Fibroblast of the conjunctiva (primary cell): ENCODE measurements around the gene ATL2.
"Not testable (repeated sequence)": the region's sequence is repeated elsewhere in the genome, so short reads cannot be mapped to it uniquely, and the experiment has no call there.

Experiments
- DNase-seq: peaks from one replicate; pipeline ENCODE4 v3.0.0-alpha.2; 2010; ENCODE audit warnings: low read depth

The ATL2 gene

GRCh38 chr2:38274286-38275276 is 102.5 kb downstream of the ATL2 start:
- peak; percentile 88 for DNase-seq

GRCh38 chr2:38271697-38272096 is 105.4 kb downstream of the ATL2 start:
- no peak for DNase-seq

DNA sequence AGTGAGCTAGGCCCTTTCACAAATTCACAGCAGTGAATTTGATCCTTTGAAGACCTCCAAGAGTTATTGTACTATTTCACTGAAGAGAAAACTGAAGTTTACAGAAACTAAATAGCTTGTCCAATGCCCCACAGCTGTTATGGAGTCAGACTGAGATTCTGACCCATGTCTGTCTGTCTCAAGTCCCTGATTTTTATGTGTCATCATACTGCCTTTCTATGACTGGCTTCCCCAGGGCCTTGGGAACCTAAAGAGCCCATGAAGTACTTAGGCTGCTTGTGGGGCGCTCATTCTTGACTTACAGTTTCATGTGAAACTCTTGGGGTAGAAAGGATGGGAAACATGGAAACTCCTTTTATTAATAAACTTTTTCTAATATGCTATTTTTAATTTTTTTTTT is 107.7 kb downstream of the ATL2 start:
- DNase-seq, result no peak

DNA sequence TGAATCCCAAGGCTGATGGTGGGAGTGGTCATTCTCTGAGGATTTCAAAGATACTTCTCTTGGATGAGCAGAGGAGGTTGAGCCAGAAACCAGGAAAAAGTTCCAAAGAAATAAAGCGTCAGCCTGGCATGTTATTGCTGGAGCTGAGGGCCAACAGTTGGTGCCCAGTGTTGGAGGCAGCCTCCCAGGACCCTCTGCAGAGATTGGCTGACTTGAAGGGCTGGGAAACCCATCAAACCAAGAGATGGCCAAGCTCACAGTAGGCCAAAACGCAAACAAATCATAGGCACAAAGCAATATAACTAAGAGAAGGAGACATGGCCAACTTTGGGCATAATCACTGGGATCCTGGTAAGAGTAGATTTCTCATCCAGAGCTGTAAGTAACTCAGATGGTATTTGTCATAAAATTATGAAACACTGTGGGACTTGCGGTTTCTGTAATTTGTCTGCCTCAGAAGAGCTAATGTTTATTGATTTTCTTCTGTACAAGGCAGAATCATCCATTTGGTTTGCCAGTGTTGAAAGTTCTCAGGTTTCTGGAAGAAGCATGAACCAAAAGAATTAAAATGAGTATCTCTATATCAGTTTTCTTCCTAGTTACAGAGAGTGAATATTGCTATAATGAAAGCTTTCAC is 108.3 kb downstream of the ATL2 start:
- DNase-seq, result no peak

GRCh38 chr2:38268001-38268400 is 109.1 kb downstream of the ATL2 start:
- no peak for DNase-seq

DNA sequence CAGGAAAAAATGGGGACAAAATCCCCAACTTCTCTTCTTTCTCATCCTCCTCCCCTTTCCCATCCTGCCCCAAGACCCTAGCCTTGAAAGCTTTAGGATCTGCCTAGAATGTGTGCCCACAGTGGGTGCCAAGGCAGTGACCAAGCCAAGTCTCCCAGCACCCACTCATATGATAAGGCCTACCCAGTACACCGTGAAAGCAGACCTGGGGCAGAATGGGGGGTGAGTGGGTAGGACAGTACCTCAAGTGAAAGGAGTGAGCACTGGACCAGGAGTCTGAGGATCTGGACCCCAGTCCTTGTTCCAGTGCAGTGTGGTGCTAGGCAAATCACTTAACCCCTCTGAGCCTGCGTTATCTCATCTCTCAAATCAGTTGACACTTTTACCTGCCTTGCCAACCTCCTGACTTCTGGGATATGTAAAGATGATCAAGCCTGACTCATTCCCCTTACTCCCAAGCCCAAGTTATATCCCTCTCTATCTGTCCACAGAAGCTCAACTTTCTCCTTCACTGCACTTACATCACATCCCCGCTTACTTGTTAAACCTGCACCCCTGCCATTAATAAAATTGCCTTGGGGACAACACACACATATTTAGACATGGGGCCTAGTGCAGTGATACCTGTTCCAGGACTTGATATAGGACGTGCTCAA is 109.7 kb downstream of the ATL2 start:
- DNase-seq, result no peak

GRCh38 chr2:38266382-38267061 is 110.6 kb downstream of the ATL2 start:
- no peak for DNase-seq

DNA sequence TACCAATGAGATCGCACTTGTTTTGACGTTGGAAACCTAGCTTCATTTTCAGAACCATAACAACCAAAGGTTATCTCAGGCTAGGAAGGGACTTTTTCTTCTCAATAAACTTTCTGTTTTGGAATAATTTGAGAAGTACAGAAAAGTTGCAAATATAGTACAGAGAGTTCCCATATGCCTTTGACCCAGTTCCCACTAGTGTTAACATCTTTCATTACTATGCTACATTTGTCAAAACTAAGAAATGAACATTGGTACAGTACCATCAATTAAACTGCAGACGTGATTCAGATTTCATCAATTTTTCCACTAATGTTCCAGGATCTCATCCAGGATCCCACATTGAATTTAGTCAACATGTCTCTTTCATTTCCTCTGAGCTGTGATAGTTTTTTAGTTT is 111.6 kb downstream of the ATL2 start:
- DNase-seq, result no peak

DNA sequence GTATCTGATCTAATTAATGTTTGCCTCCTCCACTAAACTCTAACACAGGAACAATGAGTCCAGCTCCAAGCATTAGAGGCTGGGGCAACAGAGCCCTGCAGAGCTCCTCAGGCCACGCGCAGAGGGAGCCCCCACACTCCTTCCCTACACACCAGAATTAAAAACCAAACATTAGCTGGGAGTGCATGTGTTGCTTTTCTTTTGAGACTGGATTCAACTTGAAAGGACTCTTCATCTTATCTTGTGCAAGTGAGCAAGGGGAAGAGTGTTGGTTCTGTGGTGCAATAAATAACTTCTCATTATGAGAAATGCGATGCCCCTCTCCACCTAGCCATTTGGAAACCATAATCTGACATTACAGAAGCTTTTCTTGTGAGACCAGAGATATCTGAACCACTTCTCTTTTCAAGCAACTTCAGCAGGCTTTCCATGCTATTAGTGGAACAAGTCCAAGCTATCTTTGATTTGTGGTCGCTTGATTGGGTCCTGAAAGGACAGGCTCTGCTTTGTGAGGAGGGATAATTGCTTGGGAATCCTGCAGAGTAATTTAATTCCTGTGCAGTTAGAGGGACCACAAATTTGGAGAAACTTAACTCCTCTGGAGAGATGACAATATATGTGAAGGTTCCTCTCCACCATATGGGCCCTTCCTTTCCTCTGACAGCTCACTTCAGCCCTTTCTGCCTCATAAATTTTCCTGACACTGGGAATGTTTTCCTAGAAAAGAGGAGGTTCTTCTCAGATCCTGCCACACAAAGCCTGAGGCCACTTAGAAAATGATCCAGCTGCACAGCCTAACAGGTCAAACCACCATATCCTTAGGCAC is 112.5 kb downstream of the ATL2 start:
- DNase-seq, result no peak

DNA sequence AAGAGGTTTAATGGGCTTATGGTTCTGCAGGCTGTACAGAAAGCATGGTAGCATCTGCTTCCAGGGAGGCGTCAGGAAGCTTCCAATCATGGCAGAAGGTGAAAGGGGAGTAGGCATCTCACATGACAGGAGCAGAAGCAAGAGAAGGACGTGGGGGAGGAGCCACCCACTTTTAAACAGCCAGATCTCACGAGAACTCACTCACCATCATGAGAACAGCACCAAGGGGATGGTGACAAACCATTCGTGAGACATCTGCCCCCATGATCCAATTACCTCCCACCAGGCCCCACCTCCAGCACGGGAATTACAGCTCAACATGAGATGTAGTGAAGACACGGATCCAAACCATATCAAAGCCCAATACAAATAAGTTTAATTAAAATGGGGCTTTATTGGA is 113.8 kb downstream of the ATL2 start:
- DNase-seq, result no peak

DNA sequence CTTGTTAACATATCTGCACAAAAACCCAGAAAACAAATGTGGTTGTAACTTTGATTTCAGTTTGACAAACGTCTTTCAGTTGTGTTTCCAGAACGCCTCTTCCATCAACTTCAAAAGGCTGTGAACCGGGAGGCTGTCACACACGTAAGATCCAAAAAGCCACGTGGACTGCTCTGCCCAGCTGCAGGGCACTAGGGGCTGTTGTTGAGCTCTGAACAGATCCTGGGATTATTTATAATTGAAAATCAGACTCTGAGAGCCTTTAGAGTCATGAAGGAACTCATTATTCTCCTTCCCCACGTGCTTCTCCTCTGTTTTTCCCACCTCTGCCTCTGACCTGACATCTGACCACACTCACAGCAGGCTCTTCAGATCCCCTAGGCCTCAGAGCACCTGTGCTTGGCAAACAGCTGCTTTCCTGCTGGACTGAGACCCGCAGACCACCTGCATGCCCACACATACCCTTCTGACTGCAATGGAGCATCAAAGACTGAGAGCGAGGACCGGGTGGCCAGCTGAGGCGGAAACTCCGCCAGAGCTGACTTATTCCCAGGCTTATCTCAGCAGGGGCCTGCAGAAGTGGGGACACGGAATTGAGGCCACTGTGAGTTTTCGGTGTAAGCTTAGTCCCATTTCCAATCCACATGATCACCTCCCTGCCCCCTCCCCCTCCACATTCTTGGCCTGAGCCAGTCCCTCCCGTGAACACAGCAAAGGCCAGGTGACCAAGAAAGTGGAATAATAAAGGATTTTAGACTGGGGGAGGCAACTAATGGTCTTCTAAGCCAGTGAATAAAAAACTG is 114.8 kb downstream of the ATL2 start:
- no peak for DNase-seq

DNA sequence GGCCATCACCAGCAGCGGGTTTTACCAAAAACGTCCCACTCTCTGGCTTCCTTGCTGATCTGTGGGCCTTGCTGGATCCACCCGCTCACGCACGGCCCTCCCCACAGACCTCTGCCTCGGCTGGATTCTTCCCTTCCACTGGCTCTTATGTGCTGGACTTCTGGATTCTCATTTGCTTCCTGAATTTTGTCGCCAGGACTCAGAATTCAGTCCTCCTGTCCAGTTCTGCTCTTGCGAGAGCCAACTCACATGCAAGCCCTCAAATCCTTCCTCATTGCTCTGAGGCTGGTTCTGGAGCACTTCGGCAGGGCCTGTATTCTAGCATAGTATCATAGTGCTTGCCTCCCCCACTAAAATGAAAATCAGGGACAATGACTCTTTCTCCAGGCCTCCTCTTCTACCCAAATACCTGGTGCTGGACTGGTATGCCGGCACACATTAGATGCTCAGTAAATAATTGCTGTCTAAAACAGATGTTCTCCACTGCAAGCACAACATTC is 115.5 kb downstream of the ATL2 start:
- DNase-seq, result no peak

- DNase-seq, result no peak
Measured at GRCh38 chr2:38260972-38261371, 116.1 kb downstream of the ATL2 start.

DNA sequence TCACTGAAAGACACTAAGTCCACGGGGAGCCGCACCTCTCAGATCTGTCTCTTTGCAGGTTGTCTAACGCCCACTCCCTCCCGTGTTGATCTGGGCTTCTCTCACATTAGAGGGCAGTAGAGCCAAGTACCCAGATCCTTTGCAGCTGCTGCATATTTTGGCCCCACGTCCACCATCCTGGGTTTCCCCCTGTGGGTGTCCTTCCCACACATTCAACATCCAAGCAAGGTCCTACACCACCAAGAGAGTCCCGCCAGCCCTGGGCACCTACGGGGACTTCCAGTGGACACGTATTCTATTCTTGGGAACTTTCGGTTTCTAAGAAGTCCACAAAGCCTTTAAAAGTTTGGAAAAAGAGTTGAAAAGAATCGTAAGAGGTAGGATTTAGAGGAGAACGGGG is 116.6 kb downstream of the ATL2 start:
- DNase-seq, result no peak

DNA sequence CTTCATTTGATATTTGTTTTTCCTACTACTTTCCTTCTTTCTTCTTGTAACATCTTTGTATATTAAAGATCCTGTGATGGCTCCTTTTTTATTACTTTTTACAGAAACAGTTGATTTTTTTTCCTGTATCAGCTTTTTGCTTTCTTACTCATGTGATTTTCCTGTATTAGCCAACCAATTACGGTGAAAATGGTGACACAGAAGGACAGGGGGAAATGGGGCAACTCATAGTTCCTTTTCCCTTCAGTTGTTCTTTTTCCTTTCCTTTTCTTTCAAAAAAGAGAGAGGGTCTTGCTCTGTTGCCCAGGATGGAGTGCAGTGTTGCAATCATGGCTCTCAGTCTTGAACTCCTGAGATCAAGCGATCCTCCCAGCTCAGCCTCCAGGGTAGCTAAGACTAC is 117.8 kb downstream of the ATL2 start:
- no peak for DNase-seq

- not testable (repeated sequence) for DNase-seq
Measured at GRCh38 chr2:38257680-38258079, 119.4 kb downstream of the ATL2 start.

DNA sequence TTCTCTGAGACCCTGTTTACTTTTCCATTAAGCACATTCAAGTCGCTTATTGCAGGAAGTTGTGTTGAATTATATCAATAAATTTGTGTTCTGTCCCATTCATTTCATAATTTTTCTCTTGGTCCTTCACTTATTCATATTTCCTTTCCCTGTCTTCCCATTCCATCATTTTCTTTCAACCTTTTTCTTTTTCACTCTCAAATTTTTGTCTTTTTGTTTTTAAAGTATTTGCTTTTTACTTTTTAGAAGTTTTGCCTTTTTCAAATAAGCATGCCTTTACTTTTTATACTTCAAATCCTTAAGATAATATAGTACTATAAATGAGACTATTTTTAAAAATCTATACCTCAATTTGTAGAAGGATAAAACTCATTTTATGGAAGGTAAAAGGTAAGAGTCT is 120.5 kb downstream of the ATL2 start:
- no peak for DNase-seq

- DNase-seq, result no peak
Measured at GRCh38 chr2:38255211-38255610, 121.9 kb downstream of the ATL2 start.

- no peak for DNase-seq
Measured at GRCh38 chr2:38254796-38255195, 122.3 kb downstream of the ATL2 start.

DNA sequence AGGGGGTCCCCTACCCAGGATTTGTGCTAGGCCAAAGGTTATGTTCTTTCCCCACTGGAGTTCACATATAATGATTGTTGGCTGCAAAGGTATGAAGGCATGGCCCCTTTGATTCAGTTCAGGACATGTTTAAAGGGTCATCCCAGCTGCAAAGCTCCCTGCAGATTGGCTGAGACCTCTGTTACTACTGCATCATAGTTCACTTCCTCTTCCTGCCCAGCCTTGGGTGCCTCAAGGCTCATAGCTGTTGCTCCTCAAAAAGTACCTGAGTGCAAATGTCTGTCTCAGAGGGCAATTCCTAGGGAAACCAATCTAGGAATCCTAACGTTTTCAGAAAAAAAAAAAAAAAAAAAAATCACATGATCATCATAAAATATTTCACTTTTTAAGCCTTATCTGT is 125.1 kb downstream of the ATL2 start:
- DNase-seq, result no peak
